Activated T-cell treated with anti-CD3 and anti-CD28 coated beads, Interleukin-2, amount 50 U/mL, for 48 hours (primary cell): ENCODE results near the gene SLC35F2.
"Not testable (repeated sequence)": the region's sequence is repeated elsewhere in the genome, so short reads cannot be mapped to it uniquely, and the experiment has no call there.

ENCODE experiments used
- DNase-seq, 2 experiments: peaks; one replicate each; pipeline ENCODE4 v3.0.0-alpha.2; 2020

SLC35F2 gene

DNA sequence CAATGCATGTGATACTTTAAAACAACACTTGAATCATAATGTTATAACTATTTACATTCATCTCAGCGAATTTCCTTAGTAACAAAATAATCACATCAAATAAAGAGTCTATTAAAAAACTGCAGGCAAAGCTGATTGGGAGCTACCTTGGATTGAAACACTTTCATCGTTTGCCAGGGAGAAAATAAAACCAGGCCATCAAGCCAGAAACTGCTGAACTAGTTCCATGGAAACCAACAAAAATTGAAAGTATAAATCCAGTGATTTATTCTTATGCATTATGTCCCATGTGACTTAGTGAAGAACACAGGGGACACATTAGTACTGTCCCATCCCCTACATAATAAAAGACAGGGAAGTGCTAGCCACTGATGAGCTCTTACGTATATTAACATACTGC is 21.7 kb downstream of the SLC35F2 start:
- no peak for DNase-seq

DNA sequence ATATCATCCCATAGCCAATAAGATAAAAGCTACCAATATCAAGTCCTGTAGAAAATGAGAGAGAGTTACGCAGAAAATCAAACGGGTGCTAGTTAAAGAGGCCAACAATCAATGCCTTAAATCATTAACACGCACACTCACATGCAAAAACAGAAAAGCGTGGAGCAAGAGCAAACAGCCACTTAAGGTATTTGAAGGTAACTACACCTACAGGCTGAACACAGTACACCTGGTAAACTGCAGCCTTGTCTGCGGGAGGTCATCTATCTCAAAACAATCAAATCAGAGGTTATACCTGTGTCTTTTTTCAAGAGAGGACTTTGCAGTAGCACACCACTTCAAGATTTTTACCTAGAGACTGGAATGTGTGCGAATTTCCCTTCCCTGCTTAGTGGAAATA is 23.6 kb downstream of the SLC35F2 start:
- DNase-seq: no peak

DNA sequence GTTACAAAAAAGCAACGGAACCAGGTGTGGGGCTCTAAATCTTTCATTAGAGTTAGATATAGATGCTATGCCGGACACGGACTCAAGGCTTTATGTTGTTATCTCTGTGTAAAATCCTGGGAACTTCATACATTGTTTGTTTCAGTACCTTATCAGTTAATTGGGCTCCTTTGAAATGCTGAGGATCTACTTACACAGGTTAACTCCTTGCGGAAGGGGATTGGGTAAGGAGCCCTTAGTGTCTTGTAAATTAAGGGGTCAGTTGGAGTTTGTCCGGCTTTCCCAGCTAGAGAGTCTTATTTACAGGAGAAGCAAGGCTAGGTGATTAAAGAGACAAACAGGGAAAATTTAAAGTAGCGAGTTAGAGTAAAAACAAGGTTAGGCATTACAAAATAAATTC is 24.7 kb downstream of the SLC35F2 start:
- DNase-seq: not testable (repeated sequence)

DNA sequence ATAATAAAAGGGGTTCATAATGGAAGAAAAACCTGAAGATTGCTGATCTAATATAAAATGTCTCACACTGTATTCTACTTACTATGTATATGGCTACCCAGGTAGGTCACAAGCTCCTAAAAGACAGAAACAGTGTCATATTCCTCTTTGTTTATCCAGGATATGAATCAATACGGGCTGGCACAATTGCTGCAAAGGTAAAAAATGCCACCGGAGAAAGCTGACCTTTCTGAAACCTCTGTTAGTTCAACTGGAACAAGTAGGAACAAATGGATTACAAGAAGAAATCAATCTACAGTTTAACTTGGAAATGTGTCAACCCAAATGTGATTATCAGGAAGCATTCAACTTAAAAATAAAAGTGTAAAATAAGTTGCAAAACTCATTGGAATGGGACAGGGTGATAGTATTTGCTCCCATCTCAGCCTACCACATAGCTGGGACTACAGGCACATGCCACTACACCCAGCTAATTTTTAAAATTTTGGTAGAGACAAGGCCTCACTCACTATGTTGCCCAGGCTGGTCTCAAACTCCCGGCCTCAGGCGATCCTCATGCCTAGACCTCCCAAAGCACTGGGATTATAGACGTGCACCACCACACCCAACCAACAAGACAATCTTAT is 27.6 kb downstream of the SLC35F2 start:
- no peak for DNase-seq

DNA sequence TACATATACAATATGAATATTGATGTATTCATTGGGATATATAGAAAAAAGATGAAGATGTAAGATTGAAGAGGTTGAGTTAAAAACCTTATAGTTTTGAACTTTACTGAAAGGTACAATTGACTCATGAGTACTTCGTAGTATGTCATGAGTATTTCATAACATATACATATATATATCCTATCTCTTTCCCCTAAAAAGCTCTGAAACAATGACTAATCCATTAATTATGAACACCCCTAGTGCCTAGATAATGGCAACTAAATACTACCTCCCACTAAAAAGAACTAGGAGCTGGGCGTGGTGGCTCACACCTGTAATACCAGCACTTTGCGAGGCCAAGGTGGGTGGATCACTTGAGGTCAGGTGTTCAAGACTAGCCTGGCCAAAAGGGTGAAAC is 31.5 kb downstream of the SLC35F2 start:
- DNase-seq: no peak

DNA sequence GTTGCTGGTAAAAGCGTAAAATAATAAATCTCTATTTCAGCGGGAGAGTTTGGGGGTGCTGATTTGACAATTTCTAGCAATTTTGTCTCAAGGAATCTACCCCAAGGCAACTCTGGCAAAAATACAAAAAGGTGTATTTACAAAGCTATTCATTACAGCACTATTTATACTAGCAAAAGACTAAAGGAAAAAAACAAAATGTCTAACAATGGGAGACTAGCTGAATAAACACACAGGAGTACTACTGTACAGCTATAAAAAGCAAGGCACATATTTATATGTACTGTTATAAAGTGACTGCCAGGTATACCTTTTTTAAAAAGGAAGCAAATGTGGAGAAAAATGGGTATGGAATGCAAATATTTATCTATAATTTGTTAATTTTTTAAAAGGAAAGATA is 32.7 kb downstream of the SLC35F2 start:
- DNase-seq: no peak

DNA sequence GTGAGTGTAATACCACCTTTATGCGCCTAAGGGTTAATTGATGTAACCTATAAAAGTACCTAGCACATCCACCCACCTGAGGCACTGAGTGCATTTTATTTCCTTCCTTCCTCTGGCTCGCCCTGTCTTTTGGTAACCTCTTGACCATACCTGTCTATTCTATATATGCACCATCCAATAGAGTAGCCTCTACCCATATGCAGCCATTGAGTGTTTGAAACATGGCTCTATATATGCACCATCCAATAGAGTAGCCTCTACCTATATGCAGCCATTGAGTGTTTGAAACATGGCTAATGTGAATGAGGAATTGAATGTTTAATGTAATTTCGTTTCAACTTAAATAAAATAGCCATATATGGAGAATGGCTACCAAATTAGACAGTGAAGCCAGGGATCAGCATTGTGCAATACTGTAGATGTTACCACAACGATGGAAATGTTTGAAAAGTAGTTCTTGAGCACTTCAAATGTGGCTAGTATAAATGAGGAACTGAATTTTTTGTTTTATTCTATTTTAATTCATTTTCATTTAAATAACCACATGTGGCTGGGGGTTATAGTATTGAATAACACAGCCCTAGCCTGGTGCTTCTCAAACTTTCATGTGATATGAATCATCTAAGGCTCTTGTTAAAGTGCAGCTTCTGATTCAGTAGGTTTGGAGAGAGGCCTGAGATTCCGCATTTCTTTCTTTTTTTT is 33.8 kb downstream of the SLC35F2 start:
- no peak for DNase-seq

DNA sequence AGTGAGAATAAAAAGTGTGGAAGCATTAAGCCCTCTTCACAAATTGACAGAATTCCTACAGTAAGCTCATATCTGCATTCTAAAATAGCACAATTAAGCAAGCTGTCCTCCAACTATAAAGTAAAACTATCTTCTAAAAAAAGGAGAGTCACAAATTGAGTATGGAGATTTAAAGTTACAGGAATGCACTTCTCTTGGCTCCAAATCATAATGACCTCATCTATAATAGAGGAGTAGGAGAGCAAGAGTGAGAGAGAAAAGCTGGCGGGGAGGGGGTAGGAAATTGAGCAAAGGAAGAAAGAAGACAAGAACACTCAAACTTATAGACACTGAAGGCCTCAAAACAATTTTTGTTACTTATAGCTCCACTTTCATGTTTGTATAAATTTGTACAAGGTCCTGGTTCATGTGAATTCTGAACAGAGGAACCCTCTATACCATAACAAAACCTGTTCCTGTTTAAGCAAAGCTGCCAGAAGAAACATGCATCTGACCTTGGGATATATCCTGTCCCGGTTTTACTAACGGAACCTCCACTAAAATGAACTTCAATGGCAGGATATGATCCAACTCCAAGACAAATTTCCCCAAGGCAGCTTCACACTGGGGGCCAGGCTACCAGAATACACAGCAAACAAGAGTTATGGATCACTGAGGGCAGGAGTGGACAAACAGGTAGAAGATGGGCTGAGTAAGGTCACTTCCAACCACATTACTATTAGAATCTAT is 37.2 kb downstream of the SLC35F2 start:
- no peak for DNase-seq

DNA sequence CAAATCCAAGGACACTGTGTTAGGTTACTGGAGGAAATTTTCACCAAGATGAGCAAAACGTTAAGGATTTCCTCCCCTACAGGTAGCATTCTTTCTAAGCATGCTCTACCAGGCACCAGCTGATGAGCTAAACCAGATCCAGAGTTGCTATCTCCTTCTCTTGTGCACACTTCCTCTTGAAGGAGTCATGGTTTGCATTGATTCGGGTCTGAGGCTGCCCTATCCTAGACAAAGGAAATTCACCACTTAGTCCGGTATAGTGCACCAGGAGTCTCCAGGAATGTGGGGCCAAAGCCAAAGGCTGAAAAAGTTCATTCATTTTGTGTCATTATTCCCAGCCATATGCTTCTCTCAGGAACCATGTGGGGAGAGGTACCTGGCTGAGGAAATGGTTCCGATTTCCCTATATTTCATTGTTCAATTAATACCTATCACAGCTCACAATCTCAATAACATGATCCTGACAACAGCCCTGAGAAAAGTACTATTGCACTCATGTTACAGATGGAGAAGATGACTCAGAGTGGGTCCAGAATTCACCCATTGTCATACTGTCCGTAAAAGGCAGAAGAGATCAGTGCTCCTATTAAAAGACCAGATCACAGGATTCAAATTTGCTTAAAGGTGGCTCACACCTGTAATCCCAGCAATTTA is 39.1 kb downstream of the SLC35F2 start:
- no peak for DNase-seq

DNA sequence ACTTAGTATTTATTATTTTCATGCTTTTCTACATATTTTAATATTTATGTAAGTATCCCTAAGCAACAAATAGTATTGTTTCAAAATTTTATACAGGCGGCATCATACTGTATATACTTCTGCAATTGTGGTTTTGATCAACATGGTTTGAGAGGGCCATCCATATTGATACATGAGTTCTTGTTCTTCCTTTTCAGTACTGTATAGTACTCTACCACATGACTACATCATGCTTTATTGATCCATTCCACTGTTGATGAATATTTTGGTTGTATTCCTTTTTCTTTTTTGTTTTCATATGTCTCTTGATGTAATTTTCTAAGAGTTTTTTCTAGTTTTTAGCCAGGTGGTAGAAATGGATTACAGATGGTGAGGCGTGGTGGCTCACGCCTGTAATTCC is 40.1 kb downstream of the SLC35F2 start:
- no peak for DNase-seq

DNA sequence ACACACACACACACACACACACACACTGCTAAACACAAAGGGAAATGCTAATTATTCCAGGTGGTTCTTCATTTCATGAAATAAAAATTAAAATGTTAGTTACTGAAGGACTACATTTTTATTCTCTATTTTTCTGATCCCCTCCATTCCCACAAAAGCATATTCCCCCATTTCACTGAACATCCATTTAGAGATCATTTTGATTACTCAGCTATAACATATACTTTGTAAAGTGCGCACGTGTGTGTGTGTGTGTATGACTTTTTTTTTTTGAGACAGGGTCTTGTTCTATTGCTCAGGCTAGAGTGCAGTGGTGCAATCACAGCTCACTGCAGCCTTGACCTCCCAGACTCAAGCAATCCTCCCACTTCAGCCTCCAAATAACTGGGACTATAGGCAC is 42.6 kb downstream of the SLC35F2 start:
- DNase-seq: no peak

DNA sequence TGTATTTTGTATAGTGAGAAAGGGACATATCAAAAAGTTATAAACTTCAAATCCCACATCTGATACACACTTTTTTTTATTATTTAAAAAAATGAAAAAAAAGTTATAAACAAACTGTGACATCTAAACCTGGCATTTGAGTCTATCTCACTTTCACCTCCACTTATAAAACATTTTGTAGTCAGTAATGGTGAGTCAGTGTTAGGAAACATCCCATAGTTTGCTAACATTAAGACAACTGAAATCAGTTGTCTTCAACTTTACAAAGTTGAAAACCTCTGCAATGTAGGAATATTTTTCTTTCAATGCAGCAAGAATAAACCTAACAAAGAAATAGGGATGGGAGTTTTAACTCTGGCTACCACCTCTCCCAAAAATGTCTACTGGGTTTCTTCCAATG is 47.7 kb downstream of the SLC35F2 start:
- no peak for DNase-seq

DNA sequence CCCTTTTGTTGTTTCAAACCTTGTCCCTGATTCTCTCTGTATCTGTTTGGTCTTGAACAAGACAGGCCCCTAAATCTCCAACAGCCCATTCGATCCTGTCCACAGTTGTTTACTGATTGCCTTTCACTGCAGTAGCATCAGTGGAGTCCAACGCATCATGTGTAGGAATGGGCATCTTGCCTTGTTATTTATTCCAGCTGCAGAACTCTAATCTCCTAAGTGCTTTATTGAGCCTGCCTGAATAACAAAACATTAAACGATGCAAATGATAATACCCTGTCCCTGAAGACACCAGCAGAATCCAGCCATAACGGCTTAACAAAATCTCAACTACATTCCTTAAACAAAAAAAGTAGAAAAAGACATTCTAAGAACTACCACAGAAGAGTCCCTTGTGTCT is 50.1 kb downstream of the SLC35F2 start:
- DNase-seq: no peak

DNA sequence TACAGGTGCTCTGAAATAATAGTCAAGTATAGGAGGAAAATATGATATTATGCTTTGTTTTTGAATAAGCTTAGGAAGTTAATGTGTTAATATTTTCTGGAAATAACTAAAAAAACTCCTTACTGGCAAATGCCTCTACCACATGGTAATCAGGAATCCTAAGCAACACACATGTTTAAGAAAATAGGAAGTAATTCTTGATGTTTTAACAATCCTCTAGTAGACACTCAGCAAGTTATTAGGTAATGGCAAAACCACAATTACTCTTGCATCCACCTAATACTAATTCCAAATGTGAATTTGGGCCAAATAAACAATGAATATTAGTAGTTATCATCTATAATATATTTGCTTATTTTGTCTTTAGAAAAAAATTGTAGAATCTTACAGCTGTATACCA is 53.6 kb downstream of the SLC35F2 start:
- no peak for DNase-seq

DNA sequence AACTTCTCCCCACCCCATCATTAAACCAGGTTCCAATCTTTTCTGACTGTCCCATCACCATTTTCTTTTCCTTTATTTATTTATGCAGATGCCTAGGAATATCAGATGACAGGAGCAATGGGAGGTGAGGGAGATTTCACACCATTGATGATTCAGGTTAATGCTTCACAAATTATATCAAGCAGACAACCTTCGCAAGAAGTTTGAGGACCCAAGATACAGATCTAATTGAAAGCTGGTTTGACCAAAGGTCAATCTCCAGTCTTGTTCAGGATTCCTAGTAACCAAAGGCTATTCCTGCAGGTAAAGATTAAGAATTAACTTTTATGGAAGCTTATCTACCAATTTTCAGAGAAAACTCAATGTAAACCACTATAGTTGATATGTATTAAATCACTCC is 54.4 kb downstream of the SLC35F2 start:
- no peak for DNase-seq

DNA sequence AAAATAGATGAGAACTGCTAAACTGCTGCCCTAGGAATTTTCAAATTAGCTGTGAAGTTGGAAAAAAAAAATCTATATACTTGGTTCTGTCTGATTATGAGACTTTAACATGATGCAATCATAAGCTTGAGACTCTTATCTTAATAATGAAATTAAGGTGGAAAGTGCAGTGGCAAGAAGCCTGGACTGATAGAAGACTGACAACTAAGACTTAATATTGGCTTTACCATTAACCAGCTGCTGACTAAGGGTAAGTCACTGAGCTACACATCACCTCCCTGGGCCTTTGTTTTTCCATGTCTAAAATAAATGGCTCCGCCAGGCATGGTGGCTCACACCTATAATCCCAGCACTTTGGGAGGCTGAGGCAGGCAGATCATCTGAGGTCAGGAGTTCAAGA is 56.9 kb downstream of the SLC35F2 start:
- DNase-seq: no peak

DNA sequence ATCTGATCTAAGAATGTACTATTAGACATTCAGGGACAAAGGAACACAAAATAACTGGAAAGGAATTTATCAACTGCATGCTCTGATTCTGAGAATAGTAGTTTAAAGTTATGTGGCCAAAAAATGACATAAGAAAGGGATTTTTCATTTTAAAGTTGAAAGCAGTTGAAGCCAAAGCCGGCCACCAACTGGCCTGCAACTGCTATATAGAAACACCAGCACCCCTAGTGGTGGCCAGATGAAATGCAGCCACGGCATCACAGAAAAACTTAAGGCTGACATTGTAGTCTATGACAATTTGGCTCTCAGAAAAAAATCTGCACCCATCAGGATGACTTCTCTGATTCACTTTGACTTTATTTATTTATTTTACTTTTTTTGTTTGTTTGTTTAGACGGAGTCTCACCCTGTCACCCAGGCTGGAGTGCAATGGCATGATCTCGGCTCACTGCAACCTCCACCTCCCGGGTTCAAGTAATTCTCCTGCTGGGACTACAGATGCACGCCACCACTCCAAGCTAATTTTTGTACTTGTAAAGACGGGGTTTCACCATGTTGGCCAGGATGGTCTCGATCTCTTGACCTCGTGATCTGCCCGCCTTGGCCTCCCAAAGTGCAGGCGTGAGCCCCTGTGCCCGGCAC is 59.2 kb downstream of the SLC35F2 start:
- peak; percentile 71 to 75 for DNase-seq

DNA sequence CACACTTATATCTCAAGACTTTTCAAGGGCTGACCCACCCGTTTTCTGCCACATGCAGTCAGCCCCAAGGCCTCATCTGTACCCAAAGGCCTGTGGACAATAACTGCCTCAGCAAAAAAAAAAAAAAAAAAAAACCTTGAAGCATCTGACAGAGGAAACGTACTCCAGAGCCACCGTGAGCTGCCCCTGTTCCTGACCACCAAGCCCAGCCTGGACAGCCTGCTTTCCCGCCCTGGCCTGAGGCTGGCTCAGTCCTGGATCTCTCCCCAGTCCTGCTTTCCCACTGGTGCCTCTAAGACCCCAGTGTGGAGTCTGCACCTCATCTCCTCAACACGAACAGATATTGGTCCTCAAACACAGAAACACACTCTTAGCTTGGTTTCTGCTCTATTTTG is 66.5 kb downstream of the SLC35F2 start:
- no peak for DNase-seq

DNA sequence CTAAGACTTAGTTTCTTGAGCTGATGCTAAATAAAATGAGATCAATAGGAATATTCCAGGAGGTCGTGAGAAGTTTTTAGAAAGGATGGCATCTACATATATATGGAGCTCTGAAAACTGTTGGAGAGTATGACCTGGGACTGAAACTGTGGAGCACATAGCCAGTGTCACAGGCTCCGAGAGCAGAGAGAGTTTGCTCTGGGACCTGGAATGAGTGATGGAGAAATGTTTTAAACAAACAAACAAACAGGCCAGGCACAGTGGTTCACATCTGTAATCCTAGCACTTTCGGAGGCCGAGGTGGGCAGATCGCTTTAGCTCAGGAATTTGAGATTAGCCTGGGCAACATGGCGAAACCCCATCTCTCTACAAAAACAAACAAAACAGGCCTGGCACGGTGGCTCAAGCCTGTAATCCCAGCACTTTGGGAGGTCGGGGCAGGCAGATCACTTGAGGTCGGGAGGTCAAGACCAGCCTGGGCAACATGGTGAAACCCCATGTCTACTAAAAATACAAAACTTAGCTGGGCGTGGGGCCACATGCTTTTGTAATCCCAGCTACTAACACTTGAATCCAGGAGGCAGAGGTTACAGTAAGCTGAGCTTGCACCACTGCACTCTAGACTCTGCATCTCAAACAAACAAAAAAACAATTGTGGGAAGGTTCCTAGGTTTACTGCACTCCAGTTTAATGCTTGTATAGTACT is 67.1 kb downstream of the SLC35F2 start:
- DNase-seq: no peak

DNA sequence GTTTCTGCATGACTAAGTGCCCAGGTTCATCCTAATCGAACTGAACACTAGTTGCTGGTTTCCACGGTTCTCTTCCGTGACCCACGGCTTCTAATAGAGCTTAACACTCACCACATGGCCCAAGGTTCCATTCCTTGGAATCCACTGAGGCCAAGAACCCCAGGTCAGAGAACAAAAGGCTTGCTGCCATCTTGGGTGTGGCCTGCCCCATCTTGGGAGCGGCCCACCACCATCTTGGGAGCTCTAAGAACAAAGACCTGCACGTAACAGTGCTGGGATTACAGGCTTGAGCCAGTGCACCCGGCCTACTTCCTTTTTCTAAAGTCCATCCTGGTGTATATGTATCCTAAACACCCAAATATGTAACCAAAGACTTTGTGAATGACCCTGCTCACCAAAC is 68.8 kb downstream of the SLC35F2 start:
- no peak for DNase-seq

DNA sequence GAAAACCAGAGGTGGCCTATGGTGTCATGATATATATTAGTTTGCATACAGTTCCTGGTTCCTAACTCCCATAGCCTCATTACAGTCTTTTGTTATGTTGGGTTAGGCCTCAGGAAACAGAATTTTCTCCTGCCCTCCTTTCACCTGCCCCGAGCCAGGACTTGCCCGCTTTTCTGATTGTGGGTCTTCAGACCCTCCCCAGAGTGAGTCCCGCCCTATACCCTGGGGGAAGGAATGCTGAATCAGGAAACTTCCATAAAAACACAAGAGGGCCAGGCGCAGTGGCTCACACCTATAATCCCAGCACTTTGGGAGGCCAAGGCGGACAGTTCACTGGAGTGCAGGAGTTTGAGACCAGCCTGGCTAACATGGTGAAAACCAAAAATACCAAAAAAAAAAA is 70.9 kb downstream of the SLC35F2 start:
- no peak for DNase-seq

DNA sequence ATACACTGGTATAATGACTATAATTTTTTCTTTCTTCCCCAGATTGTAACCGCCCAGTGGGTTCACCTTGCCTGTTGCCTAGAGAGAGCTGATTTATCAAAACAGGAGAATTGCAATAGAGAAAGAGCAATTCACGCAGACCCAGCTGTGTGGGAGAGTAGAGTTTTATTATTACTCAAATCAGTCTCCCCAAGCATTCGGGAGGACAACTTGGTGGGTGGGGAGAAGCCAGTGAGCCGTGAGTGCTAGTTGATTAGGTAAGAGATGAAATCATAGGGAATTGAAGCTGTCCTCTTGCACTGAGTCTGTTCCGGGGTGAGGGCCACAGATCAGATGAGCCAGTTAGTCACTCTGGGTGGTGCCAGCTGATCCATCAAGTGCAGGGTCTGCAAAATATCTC is 73.2 kb downstream of the SLC35F2 start:
- peak; percentile 55 to 59 for DNase-seq

DNA sequence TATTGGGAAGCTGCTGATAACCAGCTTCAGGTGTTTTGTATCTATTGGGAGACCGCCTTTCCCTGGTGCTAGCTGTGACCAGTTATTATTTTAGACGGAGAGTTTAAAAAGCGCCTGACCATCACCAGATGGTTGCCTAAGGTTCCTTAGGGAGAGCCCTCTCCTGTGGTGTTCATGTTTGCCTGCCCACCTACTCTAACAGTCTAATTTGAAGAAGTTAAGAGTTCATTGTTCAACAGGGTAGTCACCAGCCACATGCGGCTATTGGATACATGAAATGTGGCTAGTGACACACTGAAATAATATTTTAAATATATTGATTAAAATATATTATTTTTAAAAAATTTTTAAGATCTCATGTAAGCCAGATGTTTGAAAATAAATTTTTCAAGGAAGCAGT is 75.5 kb downstream of the SLC35F2 start:
- no peak for DNase-seq
